WTC11 (cell line): Measurements from ENCODE around the gene PFKP. TPM values are rescaled to one million over a fixed set of nuclear protein-coding genes. Genes with fewer than 3 reads are reported as not detected.

Experiments used
- ATAC-seq: fragments of 200-7000 bp; cut with Tn5 transposase; 2 replicates; pipeline ENCODE4 v1.10.0; 2021; ENCODE audit warnings: mild to moderate bottlenecking, moderate library complexity
- CTCF ChIA-PET: fragments of 300-600 bp; sonication (Branson Sonifier 250); formaldehyde crosslinking; loops from one replicate; lab custom pipeline; 2021; ENCODE audit warnings: antibody characterized with exemption; lab: Charles Lee
- POLR2A ChIA-PET: fragments of 350-600 bp; sonication (Branson Sonifier 250); formaldehyde crosslinking; loops from one replicate; lab custom pipeline; 2021; ENCODE audit warnings: antibody characterized with exemption; lab: Charles Lee
- DNase-seq: peaks from one replicate; pipeline ENCODE4 v3.0.0; 2021; ENCODE audit warnings: low spot score
- H3K27ac Mint-ChIP-seq: 2 replicates; pipeline ENCODE4 v1.8.0; 2021; ENCODE audit warnings: mixed read lengths
- H3K27me3 Mint-ChIP-seq: 2 replicates; pipeline ENCODE4 v1.8.0; 2021; ENCODE audit warnings: low read depth, mild to moderate bottlenecking, moderate library complexity, mixed read lengths
- H3K36me3 Mint-ChIP-seq: 2 replicates; pipeline ENCODE4 v1.8.0; 2021; ENCODE audit warnings: mixed read lengths
- H3K4me1 Mint-ChIP-seq: 2 replicates; pipeline ENCODE4 v1.8.0; 2022; ENCODE audit warnings: mixed read lengths
- H3K4me3 Mint-ChIP-seq: 2 replicates; pipeline ENCODE4 v1.8.0; 2021; ENCODE audit warnings: mild to moderate bottlenecking, moderate library complexity, mixed read lengths
- H3K9me3 Mint-ChIP-seq: 2 replicates; pipeline ENCODE4 v1.8.0; 2021; ENCODE audit warnings: mixed read lengths
- ATF6 ChIP-seq: sonication (generic); formaldehyde crosslinking; IDR thresholded peaks from 2 replicates; pipeline ENCODE4 v1.8.1; 2023; ENCODE audit warnings: mild to moderate bottlenecking, missing genetic modification reagents
- CTCF ChIP-seq: fragments of 200-600 bp; IDR thresholded peaks from 2 replicates; pipeline ENCODE4 v1.8.0; 2022; ENCODE audit warnings: antibody characterized with exemption
- MLX ChIP-seq: sonication (generic); formaldehyde crosslinking; IDR thresholded peaks from 2 replicates; pipeline ENCODE4 v1.8.1; 2023; ENCODE audit warnings: mild to moderate bottlenecking, missing genetic modification reagents, moderate library complexity
- PREB ChIP-seq: sonication (generic); formaldehyde crosslinking; IDR thresholded peaks from 2 replicates; pipeline ENCODE4 v1.8.1; 2022; ENCODE audit warnings: mild to moderate bottlenecking, missing genetic modification reagents, moderate library complexity, borderline replicate concordance
- RORB ChIP-seq: fragments of 250-450 bp; sonication (Bioruptor Pico); IDR thresholded peaks from 2 replicates; pipeline ENCODE4 v1.9.0; 2021; ENCODE audit warnings: mild to moderate bottlenecking
- TCF7 ChIP-seq: sonication (generic); formaldehyde crosslinking; IDR thresholded peaks from 2 replicates; pipeline ENCODE4 v1.8.0; 2022; ENCODE audit warnings: mild to moderate bottlenecking, low read depth, missing genetic modification reagents, moderate library complexity
- USF2 ChIP-seq: sonication (generic); formaldehyde crosslinking; IDR thresholded peaks from 2 replicates; pipeline ENCODE4 v1.8.1; 2023; ENCODE audit warnings: mild to moderate bottlenecking, missing genetic modification reagents, moderate library complexity
- ZNF263 ChIP-seq: sonication (generic); formaldehyde crosslinking; IDR thresholded peaks from 2 replicates; pipeline ENCODE4 v1.8.1; 2022; ENCODE audit warnings: low read depth, mild to moderate bottlenecking, moderate library complexity, missing genetic modification reagents
- total RNA-seq: library from RNA; stranded (reverse); gene quantifications from 3 replicates; pipeline ENCODE4 v1.2.3, GENCODE V29; 2021
- TF ChIP-seq, protein P1 (sequence below): fragments of 250-450 bp; sonication (Bioruptor Pico); IDR thresholded peaks from 2 replicates; pipeline ENCODE4 v1.9.0; 2021; ENCODE audit warnings: mild to moderate bottlenecking
- TF ChIP-seq, protein P2 (sequence below): fragments of 250-450 bp; sonication (Bioruptor Pico); IDR thresholded peaks from 2 replicates; pipeline ENCODE4 v1.9.0; 2021; ENCODE audit warnings: mild to moderate bottlenecking
- TF ChIP-seq, protein P3 (sequence below): sonication (generic); formaldehyde crosslinking; IDR thresholded peaks from 2 replicates; pipeline ENCODE4 v1.8.1; 2023; ENCODE audit warnings: mild to moderate bottlenecking, missing genetic modification reagents

PFKP gene
- total RNA-seq, 1 experiment from 2014 or later = 127 TPM

DNA sequence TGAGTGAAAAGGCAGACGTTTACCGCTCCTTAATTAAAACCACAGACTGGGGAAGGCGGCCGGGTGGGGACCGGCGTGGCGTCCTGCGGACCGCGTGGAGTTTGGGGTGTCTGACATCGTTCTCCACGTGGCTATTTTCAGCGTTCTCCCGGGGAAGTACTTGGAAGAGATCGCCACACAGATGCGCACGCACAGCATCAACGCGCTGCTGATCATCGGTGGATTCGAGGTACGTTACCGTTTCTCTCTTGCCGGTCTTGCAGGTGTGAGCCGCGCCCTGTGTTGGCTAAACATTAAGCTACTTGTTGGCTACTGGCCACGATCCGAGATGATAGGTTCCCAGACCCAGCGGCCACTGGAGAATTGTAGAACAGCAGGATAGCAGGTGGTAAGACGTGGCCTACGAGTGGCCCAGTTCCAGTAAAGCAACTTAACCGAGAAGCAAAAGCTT, 51.3 kb downstream of the PFKP start (continued):
- no peak for TF ChIP-seq MLX (CRISPR knock-in tag)
- no peak for TF ChIP-seq PREB (CRISPR knock-in tag)
- TF ChIP-seq, protein P1, sequence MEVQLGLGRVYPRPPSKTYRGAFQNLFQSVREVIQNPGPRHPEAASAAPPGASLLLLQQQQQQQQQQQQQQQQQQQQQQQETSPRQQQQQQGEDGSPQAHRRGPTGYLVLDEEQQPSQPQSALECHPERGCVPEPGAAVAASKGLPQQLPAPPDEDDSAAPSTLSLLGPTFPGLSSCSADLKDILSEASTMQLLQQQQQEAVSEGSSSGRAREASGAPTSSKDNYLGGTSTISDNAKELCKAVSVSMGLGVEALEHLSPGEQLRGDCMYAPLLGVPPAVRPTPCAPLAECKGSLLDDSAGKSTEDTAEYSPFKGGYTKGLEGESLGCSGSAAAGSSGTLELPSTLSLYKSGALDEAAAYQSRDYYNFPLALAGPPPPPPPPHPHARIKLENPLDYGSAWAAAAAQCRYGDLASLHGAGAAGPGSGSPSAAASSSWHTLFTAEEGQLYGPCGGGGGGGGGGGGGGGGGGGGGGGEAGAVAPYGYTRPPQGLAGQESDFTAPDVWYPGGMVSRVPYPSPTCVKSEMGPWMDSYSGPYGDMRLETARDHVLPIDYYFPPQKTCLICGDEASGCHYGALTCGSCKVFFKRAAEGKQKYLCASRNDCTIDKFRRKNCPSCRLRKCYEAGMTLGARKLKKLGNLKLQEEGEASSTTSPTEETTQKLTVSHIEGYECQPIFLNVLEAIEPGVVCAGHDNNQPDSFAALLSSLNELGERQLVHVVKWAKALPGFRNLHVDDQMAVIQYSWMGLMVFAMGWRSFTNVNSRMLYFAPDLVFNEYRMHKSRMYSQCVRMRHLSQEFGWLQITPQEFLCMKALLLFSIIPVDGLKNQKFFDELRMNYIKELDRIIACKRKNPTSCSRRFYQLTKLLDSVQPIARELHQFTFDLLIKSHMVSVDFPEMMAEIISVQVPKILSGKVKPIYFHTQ = no peak

GRCh38 chr10:3119796-3120459, 52.6 kb downstream of the PFKP start:
- peak; percentile 34 for DNase-seq
- H3K36me3 Mint-ChIP-seq = peaks cover 66% of the 10 kb centered on the region

More at GRCh38 chr10:3119796-3120459, 52.6 kb downstream of the PFKP start:
- POLR2A ChIA-PET = no interaction called here
- H3K4me3 Mint-ChIP-seq = no peak overlapping the region
- peak; percentile 84 for ATAC-seq
- CTCF ChIA-PET = interaction anchor here (0.6 to 1.0 kb wide), 4 partner anchors 14 to 53 kb away, joined by 3 to 5 read pairs (median 4); no protein-coding TSS in a partner anchor
- TF ChIP-seq PREB (CRISPR knock-in tag) = no peak
- no peak for TF ChIP-seq TCF7 (CRISPR knock-in tag)
- TF ChIP-seq, protein P2, sequence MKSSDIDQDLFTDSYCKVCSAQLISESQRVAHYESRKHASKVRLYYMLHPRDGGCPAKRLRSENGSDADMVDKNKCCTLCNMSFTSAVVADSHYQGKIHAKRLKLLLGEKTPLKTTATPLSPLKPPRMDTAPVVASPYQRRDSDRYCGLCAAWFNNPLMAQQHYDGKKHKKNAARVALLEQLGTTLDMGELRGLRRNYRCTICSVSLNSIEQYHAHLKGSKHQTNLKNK (CRISPR knock-in tag) = no peak
- TF ChIP-seq, protein P3, sequence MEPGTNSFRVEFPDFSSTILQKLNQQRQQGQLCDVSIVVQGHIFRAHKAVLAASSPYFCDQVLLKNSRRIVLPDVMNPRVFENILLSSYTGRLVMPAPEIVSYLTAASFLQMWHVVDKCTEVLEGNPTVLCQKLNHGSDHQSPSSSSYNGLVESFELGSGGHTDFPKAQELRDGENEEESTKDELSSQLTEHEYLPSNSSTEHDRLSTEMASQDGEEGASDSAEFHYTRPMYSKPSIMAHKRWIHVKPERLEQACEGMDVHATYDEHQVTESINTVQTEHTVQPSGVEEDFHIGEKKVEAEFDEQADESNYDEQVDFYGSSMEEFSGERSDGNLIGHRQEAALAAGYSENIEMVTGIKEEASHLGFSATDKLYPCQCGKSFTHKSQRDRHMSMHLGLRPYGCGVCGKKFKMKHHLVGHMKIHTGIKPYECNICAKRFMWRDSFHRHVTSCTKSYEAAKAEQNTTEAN (CRISPR knock-in tag) = no peak
- no peak for TF ChIP-seq USF2 (CRISPR knock-in tag)
- TF ChIP-seq ZNF263 (CRISPR knock-in tag) = no peak
- TF ChIP-seq CTCF = peak; percentile 30; the same call in 1 of the 2 replicates
- TF ChIP-seq RORB (CRISPR knock-in tag) = no peak
- TF ChIP-seq ATF6 (CRISPR knock-in tag) = no peak
- TF ChIP-seq, all 79 proteins: peak for 1
- no peaks in the 10 kb centered on the region for H3K4me1 Mint-ChIP-seq
- H3K27ac Mint-ChIP-seq = no peak overlapping the region
- no peaks in the 10 kb centered on the region for H3K27me3 Mint-ChIP-seq
- H3K9me3 Mint-ChIP-seq = no peaks in the 10 kb centered on the region
